CD4-positive, alpha-beta T cell treated with Interferon alpha-2 for 1 hour (primary cell): ENCODE measurements around the gene HSPBAP1.
A peak's percentile ranks its signal among the peaks of the same experiment; 100 is the strongest.
"Not testable (repeated sequence)": the region's sequence is repeated elsewhere in the genome, so short reads cannot be mapped to it uniquely, and the experiment has no call there.

Experiments used
- DNase-seq, 2 donors: peaks; one replicate each; pipeline ENCODE4 v3.0.0-alpha.2; 2020 to 2022

The HSPBAP1 gene

DNA sequence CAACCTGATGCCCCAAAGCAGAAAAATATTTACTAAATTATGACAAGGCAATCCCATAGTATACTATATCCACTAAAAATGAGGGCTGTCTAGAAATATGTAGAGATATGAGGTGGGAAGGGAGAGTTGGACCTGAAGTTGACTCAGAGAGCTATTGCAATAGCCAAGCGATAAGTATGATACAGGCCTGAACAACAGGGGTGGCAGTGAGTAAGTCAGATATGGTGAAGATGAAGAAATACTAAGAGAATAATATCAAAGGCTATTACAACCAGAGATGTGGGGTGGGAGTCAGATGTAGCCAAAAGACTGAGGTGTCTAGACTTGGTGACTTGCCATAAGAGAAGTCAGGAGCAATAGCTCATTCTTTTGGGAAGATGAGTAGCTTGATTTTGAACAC is 9.2 kb downstream of the HSPBAP1 start:
- no peak for DNase-seq

DNA sequence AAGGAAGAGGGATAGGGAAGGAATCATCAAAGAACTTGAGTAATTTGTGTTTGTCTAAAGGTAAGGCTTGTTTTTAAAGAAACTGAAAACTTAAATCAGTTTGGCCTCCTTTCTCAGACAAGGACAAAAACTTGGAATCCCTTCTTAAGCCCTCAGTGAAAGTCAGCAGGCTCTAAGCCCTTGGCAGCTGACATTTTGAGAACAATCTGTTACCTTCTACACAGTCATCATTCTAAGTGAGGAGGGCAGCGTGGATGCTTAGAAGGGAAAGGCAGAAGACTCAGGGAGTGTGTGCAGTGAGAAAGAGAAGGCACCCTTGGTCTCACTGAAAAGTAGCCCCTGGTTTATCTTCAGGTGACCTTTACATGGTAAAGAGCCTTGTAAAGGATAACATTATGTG is 10.8 kb downstream of the HSPBAP1 start:
- no peak for DNase-seq

DNA sequence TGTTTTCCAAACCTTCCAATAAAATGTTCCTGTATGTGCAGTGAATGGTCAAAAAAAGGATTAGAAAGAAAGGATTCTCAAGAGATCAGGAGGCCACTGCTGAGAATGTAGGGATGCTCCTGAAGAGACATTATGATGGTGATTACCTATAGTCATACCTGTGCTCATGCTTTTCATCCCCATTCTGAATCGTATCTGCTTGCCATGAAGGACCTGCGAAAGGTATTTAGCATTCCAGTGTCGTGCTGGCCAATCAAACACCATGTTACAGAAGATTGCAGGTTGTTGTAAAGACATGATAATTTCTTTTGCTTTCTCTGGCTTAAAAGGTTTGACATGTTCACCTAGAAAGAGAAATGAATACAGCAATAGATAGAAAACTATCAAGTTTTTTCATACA is 16.1 kb downstream of the HSPBAP1 start:
- DNase-seq = no peak

DNA sequence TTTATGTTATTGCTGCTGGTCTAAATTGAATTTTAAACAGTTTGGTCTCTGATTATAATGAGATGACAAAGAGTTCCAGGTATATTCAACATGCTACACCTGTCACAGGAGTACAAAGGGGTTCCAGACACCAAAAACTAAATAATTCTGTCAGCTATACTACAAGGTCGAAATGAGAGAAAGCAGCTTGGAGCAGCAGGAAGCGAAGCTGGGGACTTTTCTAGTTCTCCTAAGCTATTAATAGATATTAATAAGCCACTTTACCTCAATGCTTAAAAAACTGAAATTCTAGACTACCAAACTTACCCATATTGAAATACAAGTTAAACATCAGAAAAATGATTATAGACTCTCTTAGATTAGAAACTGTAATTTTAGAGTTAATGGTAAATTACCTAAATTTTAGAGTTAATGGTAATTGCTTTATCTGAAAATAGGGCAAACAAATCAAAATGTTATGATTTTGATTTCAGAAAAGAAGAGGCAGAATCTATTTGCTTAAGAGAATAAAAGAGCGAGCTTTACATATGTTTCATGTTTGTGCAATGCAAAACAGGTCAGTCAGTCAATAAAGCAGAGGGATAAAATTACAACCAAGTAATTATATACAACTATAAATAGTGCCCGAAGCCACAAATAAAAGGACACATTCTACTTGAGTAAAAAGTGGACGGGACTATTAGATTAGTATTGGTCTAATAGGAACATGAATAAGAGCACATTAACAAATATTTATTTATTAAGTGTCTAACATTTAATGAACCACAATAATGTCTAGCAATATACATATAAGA is 16.8 kb downstream of the HSPBAP1 start:
- no peak for DNase-seq

DNA sequence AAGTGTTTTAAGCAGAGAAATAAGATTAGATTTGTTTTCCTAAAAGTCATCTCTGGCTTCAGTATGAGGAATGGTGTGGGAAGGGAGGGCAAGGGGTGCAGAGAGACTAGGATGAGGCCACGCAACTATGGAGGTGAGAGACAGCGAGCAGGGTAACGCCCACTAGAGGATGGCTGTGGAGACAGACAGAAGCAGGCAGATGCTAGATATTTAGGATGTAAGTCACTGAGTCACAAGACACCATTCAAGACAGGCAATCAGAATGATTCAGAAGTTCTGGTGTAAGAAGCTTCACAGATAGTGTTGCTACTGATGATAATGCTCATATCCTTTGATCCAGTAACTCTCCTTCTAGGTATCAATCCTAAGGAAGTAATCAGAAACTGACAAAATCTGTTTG is 19.1 kb downstream of the HSPBAP1 start:
- DNase-seq = no peak

DNA sequence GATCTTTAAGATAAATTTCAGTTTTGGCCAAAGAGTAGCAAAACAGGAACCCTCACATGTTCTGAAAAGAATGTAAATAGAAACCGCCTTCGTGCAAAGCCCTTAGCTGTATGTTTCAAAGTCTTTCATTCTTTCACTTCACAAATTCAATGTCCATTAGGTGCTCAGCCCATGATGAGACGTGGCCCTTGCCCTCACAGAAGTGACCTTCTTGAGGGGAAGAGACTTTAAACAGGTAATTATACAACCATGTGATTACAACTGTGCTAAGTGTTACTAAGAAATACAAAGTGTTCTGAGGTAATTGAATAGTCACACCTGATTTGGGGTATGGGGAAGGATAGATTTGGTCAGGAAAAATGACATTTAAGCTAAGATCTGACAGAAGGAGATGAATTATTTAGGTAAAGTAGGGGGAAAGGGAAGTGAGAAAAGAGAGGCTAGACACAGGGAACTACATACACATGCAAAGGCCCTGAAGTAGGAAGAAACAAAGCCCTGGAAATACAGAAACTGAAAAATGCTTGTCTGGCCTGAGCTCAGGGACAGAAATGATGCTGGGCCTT is 19.6 kb downstream of the HSPBAP1 start:
- DNase-seq = no peak

DNA sequence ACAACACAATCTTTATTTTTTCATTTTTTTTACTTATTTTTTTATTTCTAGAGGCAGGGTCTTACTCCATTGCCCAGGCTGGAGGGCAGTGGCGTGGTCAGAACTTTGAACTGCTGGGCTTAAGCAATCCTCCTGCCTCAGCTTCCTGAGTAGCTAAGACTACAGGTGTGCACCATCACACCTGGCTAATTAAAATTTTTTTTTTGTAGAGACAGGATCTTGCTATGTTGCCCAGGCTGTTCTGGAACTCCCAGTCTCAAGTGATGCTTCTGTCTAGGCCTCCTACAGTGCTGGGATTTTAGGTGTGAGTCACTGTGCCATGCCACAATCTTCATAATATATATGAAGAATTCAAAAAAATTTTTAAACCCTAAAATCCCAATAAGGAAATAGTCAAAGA is 20.8 kb downstream of the HSPBAP1 start:
- DNase-seq = no peak

DNA sequence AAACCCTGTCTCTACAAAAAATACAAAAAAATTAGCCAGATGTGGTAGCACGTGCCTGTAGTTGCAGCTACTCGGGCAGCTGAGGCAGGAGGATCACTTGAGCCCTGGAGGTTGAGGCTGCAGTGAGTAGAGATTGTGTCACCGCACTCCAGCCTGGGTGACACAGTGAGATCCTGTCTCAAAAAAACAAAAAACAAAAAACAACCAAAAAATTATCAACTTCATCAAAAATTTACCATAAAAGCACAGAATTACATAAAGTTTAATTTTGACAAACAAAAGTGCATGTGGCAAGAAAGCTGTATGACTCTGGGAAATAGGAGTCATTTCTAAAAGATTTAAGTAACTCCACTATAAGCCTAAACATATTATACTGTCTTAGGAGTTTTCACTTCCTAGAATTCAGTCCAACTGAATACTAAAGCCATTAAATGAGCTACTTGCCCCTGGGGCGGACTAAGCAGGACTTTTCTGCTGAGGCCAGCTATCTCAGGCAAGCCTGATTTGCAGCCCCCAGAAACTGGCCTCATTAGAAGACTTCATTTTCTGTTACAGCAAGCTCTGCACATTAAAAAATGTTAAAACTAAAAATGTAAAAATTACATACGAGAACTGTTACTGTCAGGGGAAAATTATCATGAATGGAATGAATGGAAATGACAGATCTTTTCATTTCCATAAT is 23.0 kb downstream of the HSPBAP1 start:
- DNase-seq = no peak

DNA sequence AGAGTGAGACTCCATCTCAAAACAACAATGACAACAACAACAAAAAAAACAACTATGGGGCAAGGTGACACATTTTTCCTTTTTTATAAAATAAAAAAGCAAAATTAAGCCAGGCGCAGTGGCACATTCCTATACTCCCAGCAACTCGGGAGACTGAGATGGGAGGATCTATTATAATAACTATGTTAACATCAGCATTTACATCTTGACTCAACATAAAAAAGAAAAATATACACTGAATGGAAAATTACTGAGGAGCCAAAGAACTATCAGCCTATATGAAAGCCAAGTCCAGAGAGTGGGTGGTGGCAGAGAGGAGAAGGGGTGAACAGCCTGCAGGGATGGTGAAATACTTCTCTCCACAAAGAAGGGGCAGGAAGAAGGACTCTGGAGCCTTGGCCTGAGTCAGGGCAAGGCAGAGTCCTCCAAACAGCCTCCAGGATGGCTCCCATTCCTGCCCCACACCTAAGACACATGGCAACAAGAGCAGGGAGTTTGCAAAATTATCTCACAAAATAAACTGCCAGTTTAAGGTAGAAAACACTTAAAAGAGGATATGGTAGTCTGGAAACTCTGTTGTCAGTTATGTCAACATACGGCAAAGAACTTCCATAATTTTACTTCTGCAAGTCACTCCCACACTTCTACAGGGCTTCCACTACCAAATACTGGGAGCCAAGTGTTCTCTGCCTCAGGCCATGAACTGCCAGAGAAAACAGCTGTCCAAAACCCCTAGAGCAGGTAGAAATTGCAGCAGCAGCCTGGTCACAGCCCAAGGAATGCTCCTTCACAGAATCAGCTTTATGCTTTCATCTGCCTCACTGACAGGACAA is 25.9 kb downstream of the HSPBAP1 start:
- no peak for DNase-seq

DNA sequence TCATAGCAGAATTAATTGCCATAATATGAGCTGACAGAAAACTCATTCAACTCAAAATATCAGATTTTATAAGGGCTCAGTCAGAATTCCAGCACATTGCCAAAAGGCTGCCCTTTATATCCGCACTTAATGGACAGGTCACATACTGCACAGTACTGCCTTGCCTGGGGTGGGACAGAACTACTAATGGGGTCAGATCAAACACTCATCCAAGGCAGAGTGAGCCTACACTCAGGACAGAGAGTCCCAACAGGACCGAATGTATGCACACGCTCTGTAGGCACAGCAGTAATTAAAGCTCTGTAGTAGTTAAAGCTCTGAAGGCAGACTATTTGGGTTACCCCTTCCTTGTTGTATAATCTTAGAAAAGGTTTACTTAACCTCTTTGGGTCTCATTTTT is 27.2 kb downstream of the HSPBAP1 start:
- DNase-seq = no peak

DNA sequence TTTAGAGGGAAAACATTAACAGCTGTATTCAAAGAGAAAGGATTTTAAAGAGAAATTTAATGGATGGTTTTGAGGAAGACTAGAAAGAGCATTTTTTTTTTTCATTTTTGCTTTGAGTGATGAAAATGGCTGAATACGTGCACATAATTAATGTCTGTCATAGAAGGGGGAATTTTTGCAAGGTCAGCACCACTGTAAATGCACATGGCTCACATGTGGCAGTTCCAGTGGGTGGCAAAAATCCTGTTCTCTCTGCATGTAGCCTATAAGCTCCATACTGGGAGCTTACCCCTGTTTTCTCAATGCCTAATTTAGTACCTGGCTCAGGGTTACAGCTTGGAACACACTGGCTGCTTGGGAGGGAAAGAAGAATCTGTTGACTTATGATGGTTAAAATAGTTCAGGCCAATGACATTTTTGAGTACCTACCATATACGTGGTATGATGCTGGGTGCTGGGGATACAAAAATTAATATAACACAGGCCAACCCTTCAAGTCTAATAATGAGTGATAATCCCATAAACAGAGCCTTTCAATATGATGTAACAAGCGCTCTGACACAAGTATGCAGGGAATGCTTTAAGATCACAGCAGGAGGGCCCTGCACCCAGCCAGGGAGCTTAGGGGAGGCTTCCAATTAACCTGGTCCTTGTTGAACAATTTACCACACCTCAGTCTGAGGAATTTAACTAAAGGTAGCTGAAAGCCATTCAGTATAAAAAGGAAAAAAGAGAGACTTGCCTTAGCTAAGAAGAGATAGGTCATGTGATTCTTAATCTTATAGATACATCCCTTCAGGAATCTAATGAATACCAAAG is 33.0 kb downstream of the HSPBAP1 start:
- DNase-seq = no peak

DNA sequence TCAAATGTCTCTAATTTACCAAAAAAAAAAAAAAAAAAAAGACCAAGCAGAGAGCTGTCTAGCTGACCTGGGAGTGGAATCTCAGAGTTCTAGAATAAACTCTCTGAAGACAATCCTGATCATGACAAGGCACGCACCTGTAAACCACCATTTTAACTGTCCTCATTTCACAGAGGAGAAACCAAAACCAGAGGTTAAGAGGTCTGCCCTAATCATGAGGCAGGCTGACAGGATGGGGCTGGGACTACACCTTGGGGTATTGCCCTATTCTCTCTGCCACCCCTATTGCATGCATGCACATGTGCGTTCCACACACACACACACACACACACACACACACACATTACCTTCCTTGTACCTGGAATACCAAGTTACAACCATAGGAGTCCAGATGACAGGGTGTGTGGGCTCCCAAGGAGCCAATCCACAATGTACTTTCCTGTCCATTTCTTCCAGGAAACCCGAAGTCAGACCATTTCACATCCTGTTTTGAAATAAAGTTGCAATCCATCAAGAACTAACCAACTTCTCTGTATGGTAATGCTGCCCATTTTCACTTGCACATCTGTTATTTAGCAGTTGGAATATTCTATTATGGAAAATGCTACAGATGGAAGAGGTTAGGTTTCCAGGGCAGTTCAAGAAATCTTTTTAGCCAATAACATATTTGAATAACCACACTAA is 34.6 kb downstream of the HSPBAP1 start:
- DNase-seq = no peak

DNA sequence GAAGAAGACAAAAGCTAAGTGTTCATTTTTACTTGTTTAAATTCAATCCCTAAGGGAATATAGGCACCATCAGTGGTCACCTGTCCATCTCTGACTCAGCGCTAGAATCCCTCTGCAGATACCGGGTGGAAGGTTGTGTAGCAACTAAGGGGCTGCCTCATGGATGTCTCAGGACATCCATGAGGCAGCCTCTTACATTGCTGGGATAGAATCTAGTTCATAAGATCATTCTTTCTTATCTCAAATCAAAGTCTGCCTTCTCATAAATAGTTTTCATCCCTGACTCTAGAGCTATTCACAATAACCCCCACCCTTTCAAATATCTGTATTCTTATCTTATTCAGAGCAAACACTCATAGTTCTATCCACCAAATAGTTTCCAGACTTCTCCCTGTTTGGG is 38.1 kb downstream of the HSPBAP1 start:
- DNase-seq = no peak

DNA sequence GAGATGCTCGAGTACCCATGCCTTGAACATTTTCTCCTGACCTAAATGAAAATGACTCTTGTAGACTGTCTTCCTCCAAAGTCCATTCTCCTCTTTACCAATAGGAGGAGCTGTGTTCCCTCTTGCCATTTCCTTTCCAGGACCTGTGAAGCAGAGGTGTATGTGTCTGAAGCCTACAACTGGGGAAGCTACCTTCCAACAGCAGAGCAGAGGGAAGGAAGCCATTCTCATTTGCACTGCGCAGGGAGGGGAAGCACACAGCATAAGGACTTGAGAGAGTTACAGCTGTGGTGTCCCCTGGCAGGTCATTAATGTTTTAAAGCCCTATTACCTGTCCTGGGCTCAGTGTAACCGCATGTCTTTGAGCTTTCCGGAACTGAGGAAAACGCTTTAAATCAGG is 38.7 kb downstream of the HSPBAP1 start:
- peak; percentile 30 to 61 for DNase-seq

DNA sequence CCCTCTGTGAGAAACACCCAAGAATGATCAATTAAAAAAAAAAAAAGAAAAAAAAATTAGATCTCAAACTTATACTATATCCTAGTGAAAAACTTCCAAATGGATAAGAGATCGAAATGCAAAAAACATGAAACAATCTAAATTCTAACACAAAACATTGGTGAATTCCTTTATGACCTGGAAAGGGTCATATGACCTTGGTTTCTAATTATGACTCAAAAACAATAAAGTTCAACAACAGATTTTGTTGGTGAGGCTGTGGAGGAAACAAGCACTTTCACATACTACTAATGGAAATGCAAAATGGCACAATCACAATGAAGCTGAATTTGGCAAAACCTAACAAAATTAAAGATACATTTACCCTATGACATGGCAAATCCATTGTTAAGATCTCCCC is 45.3 kb downstream of the HSPBAP1 start:
- no peak for DNase-seq

DNA sequence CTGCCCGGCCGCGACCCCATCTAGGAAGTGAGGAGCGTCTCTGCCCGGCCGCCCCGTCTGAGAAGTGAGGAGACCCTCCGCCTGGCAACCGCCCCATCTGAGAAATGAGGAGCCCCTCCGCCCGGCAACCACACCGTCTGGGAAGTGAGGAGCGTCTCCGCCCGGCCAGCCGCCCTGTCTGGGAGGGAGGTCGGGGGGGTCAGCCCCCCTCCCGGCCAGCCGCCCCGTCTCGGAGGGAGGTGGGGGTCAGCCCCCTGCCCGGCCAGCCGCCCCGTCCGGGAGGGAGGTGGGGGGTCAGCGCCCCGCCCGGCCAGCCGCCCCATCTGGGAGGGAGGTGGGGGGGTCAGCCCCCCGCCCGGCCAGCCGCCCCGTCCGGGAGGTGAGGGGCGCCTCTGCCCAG is 46.3 kb downstream of the HSPBAP1 start:
- DNase-seq = not testable (repeated sequence)

DNA sequence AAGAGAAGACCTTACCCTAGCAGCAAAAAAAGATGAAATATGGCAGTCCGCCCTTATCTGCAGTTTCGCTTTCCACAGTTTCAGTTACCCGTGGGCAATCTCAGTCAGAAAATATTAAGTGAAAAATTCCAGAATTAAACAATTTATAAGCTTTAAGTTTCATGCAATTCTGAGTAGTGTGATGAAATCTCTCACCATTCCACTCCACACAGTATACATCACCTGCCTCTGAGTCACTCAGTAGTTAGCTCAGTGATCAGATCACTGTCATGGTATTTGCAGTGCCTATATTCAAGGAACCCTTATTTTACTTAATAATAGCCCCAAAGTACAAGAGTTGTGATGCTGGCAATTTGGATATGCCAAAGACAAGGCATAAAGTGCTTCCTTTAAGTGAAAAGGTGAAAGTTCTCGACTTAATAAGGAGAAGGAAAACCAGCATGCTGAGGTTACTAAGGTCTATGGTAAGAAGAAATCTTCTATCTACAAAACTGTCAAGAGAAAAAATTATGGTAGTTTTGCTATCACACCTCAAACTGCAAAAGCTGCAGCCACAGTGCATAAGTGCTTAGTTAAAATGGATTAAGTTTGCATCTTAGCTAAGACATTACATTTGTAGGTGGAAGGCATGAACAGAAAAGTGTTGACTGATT is 48.1 kb downstream of the HSPBAP1 start:
- no peak for DNase-seq

DNA sequence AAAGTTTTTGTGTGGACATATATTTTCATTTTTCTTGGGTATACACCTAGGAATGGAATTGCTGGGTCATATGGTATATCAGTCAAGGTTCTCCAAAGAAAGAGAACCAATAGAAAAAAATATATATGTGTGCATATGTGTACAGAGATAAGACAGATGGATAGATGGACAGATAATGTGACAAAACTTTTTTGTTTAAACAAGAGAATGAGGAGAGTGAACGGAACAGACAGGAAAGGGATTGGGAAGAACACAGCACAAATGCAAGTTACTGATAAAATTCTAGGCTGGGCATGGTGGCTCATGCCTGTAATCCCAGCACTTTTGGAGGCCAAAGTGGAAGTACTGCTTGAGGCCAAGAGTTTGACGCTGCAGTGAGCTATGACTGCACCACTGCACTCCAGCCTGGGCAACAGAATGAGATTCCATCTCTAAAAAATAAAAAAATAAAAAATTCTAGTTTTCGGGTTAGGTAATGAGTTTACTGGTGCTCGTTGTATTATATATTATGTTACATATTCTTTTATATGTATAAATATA is 50.0 kb downstream of the HSPBAP1 start:
- no peak for DNase-seq

DNA sequence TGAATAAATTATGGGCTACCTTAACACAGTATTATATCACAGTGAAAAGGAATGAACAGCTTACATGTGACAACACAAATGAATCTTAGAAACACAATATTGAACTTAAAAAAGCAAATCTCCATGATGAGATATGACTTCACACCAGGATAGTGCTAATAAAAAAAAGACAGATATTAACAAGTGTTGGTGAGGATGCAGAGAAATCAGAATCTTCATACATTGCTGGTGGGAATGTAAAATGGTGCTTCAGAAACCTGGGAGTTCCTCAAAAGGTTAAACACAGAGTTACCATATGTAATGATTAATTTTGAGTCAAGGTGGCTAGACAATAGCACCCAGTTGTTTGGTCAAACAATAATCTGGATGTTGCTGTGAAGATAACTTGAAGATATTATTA is 51.4 kb downstream of the HSPBAP1 start:
- no peak for DNase-seq

DNA sequence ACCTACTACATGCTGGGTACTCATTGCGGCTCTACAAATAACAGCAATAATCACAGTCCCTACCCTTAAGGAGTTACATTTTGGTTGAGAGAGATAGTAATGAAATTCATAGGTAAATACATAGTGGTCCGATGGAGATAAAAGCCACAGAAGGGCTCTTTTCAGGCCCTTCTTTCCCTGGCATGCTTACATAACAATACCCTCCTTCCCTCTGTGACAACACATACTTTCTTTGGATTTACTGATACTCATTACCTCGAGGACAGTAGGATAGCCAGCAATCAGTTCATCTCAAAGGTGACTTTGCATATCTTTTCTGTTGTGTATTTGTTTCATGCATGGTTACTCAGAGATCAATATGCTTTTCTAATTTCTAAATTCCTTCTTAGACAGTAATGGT is 54.5 kb downstream of the HSPBAP1 start:
- no peak for DNase-seq
